ENCODE measurements around the gene ETNK2. TPM values are rescaled to one million over a fixed set of nuclear protein-coding genes. Genes with fewer than 3 reads are reported as not detected.

Gene ETNK2
- polyA plus RNA-seq, 3 donors: not detected

DNA sequence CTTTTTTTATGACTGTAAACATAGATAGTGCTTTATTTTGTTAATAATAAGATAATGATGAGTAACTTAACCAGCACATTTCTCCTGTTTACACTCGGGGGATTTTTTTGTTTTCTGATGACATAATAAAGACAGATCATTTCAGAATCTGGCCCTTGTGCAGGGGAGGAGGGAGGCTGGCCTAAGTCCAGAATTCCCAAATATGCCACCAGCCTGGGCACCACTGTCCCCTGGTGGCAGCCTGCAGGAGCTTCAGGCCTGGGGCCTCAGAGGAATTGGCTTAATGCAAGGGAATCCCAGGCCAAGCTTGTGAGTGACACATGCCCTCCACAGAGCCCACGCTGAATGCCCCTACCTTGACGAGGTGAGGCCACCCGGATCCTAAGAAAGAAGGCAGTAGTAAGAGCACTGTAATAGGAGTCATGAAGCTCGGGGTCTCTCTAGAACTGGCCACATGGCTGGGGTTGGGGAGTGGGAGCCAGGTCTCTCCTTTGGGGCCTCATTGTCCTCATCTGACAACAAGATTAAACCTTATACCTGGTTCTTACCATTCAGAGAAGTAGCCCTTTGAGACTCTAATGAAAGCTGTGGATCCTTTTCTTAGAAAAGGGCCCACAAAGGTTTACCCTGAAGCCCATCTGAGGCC lies 24.1 kb downstream of the ETNK2 start:
- Histone ChIP-seq H3K27ac (ENCODE audit: low read depth in 1 of 2, low read length in 2 of 2) (no peak overlapping the region), H3K4me3 (replicated peaks in 1 of 3; ENCODE audit: low read depth in 2 of 3, low read length in 3 of 3) (no peak overlapping the region), H3K9me3 (replicated peaks in 1 of 2; ENCODE audit: control insufficient read depth in 1 of 2, insufficient read depth in 1 of 2, low read length in 2 of 2) (no peaks in the 10 kb centered on the region), H2AFZ (ENCODE audit: insufficient read depth, low read depth, low read length, poor library complexity, severe bottlenecking) (no peak overlapping the region), H4K20me1 (ENCODE audit: insufficient read depth, low read length) (no peaks in the 10 kb centered on the region), H3K27me3 (ENCODE audit: control insufficient read depth in 2 of 2, insufficient read depth in 2 of 2, low read length in 2 of 2) (no peaks in the 10 kb centered on the region), H3K79me2 (ENCODE audit: insufficient read depth, low read length) (no peaks in the 10 kb centered on the region), H3K4me1 (ENCODE audit: control insufficient read depth in 1 of 2, insufficient read depth in 2 of 2, low read length in 2 of 2) (peaks cover 7 to 8% of the 10 kb centered on the region in 2 donors), H3K9ac (ENCODE audit: insufficient read depth, low read length, poor library complexity, severe bottlenecking) (no peak overlapping the region), H3K4me2 (replicated peaks; ENCODE audit: extremely low read depth, low read length, poor library complexity, severe bottlenecking) (no peak overlapping the region), H3K36me3 (replicated peaks in 1 of 2; ENCODE audit: control insufficient read depth in 1 of 2, insufficient read depth in 2 of 2, low read length in 2 of 2) (no peaks in the 10 kb centered on the region)
- intact Hi-C loops (cut with micrococcal nuclease): loop anchor here (2.0 to 5.0 kb wide), 2 partner anchors 265 to 267 kb away; partner anchors contain the start of gene SNRPE (in 2 of the 2)
- peak; percentile 23 to 71 (median 26) for DNase-seq
- Mint-ChIP-seq H3K27me3 (ENCODE audit: low read depth in 3 of 3) (peaks cover 2 to 7% (median 7%) of the 10 kb centered on the region in 3 donors), H3K36me3 (no peaks in the 10 kb centered on the region), H3K27ac (no peak overlapping the region), H3K9me3 (no peaks in the 10 kb centered on the region), H3K4me1 (peaks cover 8% of the 10 kb centered on the region), H3K4me3 (no peak overlapping the region)
- no CpG with 5 or more reads among the region's 5 CpGs for WGBS (ENCODE audit: insufficient coverage)
- TF ChIP-seq, protein P1, sequence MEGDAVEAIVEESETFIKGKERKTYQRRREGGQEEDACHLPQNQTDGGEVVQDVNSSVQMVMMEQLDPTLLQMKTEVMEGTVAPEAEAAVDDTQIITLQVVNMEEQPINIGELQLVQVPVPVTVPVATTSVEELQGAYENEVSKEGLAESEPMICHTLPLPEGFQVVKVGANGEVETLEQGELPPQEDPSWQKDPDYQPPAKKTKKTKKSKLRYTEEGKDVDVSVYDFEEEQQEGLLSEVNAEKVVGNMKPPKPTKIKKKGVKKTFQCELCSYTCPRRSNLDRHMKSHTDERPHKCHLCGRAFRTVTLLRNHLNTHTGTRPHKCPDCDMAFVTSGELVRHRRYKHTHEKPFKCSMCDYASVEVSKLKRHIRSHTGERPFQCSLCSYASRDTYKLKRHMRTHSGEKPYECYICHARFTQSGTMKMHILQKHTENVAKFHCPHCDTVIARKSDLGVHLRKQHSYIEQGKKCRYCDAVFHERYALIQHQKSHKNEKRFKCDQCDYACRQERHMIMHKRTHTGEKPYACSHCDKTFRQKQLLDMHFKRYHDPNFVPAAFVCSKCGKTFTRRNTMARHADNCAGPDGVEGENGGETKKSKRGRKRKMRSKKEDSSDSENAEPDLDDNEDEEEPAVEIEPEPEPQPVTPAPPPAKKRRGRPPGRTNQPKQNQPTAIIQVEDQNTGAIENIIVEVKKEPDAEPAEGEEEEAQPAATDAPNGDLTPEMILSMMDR (IDR thresholded peaks at IDR 0.05): peak; percentile 72

DNA sequence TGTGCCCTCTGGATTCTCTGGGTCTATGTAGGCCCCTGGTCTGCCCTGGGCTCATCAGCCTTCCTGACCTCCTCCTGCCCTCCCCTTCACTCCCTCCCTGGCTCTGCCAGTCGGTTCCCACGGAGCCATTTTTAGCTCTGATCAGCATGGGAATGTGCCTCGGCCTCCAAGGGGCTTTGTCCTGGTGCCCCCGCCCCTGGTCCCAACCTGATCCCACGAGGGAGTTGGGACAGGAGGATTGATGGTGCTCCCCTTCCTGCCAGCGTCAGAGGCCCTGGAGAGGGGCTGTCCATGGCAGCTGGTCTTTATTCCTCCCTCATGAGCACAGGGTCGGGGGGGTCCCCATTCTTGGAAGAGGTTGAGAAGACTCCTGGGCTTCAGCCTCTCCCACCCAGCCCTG lies 24.9 kb downstream of the ETNK2 start:
- H3K27me3 ChIP-seq (ENCODE audit: control insufficient read depth in 2 of 2, insufficient read depth in 2 of 2, low read length in 2 of 2): no peaks in the 10 kb centered on the region
- H3K4me2 ChIP-seq (replicated peaks; ENCODE audit: extremely low read depth, low read length, poor library complexity, severe bottlenecking): no peak overlapping the region
- Mint-ChIP-seq H3K4me3 (no peak overlapping the region), H3K27ac (no peak overlapping the region), H3K36me3 (no peaks in the 10 kb centered on the region), H3K9me3 (no peaks in the 10 kb centered on the region), H3K27me3 (ENCODE audit: low read depth in 3 of 3) (peaks cover 2 to 7% (median 7%) of the 10 kb centered on the region in 3 donors), H3K4me1 (peaks cover 8% of the 10 kb centered on the region)
- DNase-seq: no peak
- no peaks in the 10 kb centered on the region for H3K36me3 ChIP-seq (replicated peaks in 1 of 2; ENCODE audit: control insufficient read depth in 1 of 2, insufficient read depth in 2 of 2, low read length in 2 of 2)
- no peaks in the 10 kb centered on the region for H3K79me2 ChIP-seq (ENCODE audit: insufficient read depth, low read length)
- no peak overlapping the region for H3K4me3 ChIP-seq (replicated peaks in 1 of 3; ENCODE audit: low read depth in 2 of 3, low read length in 3 of 3)
- H2AFZ ChIP-seq (ENCODE audit: insufficient read depth, low read depth, low read length, poor library complexity, severe bottlenecking): no peak overlapping the region
- H3K4me1 ChIP-seq (ENCODE audit: control insufficient read depth in 1 of 2, insufficient read depth in 2 of 2, low read length in 2 of 2): peaks cover 7 to 8% of the 10 kb centered on the region in 2 donors
- no peak overlapping the region for H3K27ac ChIP-seq (ENCODE audit: low read depth in 1 of 2, low read length in 2 of 2)
- intact Hi-C loops (cut with micrococcal nuclease): loop anchor here in 1 of 2 donors (5.0 kb wide), 1 partner anchor 265 kb away; the partner anchor contains the start of gene SNRPE
- no peaks in the 10 kb centered on the region for H4K20me1 ChIP-seq (ENCODE audit: insufficient read depth, low read length)
- 100% methylated on average over 1 of the region's 7 CpGs for WGBS (ENCODE audit: insufficient coverage)
- no peaks in the 10 kb centered on the region for H3K9me3 ChIP-seq (replicated peaks in 1 of 2; ENCODE audit: control insufficient read depth in 1 of 2, insufficient read depth in 1 of 2, low read length in 2 of 2)
- H3K9ac ChIP-seq (ENCODE audit: insufficient read depth, low read length, poor library complexity, severe bottlenecking): no peak overlapping the region
- TF ChIP-seq, protein P1 (IDR thresholded peaks at IDR 0.05): no peak
